ENCODE data around the gene KRTAP4-6. TPM values are rescaled to one million over a fixed set of nuclear protein-coding genes. Genes with fewer than 3 reads are reported as not detected.
"Not testable (repeated sequence)": the region's sequence is repeated elsewhere in the genome, so short reads cannot be mapped to it uniquely, and the experiment has no call there.

Gene KRTAP4-6
- total and polyA plus RNA-seq, 2 of the 13 experiments (the other 11 are each of a cell fraction or from before 2014, with no cell fraction given), result not detected

GRCh38 chr17:41139865-41140264 lies 479 bp downstream of the KRTAP4-6 start:
- H3K9me3 ChIP-seq (ENCODE audit: low read length), result peaks cover 43% of the 10 kb centered on the region
- DNase-seq (ENCODE audit: low spot score); H3K4me2 ChIP-seq (ENCODE audit: low read depth, low read length); CTCF ChIA-PET (ENCODE audit: low intra/inter-chr PET ratio, low total read pairs); POLR2A ChIA-PET; H4K20me1 ChIP-seq (ENCODE audit: insufficient read depth, low read length); H3K4me1 ChIP-seq (ENCODE audit: insufficient read depth, low read length); in situ Hi-C loops (cut with HindIII; ENCODE audit: extremely low pct_ligation_motif_present, low pct_unique_long_range_greater_than_20kb); intact Hi-C loops (cut with micrococcal nuclease; ENCODE audit: unreplicated experiment); H3K4me3 ChIP-seq (replicated peaks in 1 of 3; ENCODE audit: insufficient read depth in 1 of 3, low read depth in 2 of 3, low read length in 3 of 3); H3K9ac ChIP-seq (ENCODE audit: insufficient read depth, low read depth, low read length); BruUV-seq (replicated peaks); H3K79me2 ChIP-seq (ENCODE audit: insufficient read depth, low read length); H2AFZ ChIP-seq (ENCODE audit: low read length); FAIRE-seq; ATAC-seq; H3K27me3 ChIP-seq (ENCODE audit: control insufficient read depth in 1 of 2, insufficient read depth in 2 of 2, low read length in 2 of 2); H3K27ac ChIP-seq (ENCODE audit: extremely low read length, insufficient read depth, low read length); H3K36me3 ChIP-seq (replicated peaks in 1 of 2; ENCODE audit: control insufficient read depth in 1 of 2, insufficient read depth in 2 of 2, low read length in 2 of 2): not testable (repeated sequence)
- WGBS (ENCODE audit: low lambda C conversion rate), result 39% methylated on average over 11 of the region's 12 CpGs

GRCh38 chr17:41133880-41134735 lies 6.2 kb downstream of the KRTAP4-6 start:
- POLR2A ChIA-PET, result no interaction called here
- TF ChIP-seq MIER2 (CRISPR knock-in tag; IDR thresholded peaks at IDR 0.05) (no peak), IRX3 (CRISPR knock-in tag; IDR thresholded peaks at IDR 0.05; ENCODE audit: borderline replicate concordance, low read depth) (no peak), CCAR2 (optimal IDR thresholded peaks at IDR 0.05; ENCODE audit: low read depth, low read length) (no peak), ASH2L (IDR thresholded peaks at IDR 0.05; ENCODE audit: insufficient read length, low read depth, low read length) (no peak), TAF15 (IDR thresholded peaks at IDR 0.05; ENCODE audit: low read depth, low read length, poor library complexity, severe bottlenecking) (no peak), U2AF2 (IDR thresholded peaks at IDR 0.05; ENCODE audit: low read depth, low read length) (no peak), ZNF572 (CRISPR knock-in tag; IDR thresholded peaks at IDR 0.05) (no peak), USF2 (IDR thresholded peaks at IDR 0.05; ENCODE audit: low read depth, low read length) (no peak), USF2 (CRISPR knock-in tag; IDR thresholded peaks at IDR 0.05; ENCODE audit: borderline replicate concordance) (no peak), ZNF530 (CRISPR knock-in tag; IDR thresholded peaks at IDR 0.05; ENCODE audit: low read depth) (no peak), ZKSCAN1 (IDR thresholded peaks at IDR 0.05; ENCODE audit: low read length) (no peak), SYNCRIP (IDR thresholded peaks at IDR 0.05; ENCODE audit: insufficient read depth, low read depth, low read length) (no peak), ZNF260 (CRISPR knock-in tag; IDR thresholded peaks at IDR 0.05; ENCODE audit: borderline replicate concordance, low read depth) (no peak), ZNF652 (CRISPR knock-in tag; IDR thresholded peaks at IDR 0.05; ENCODE audit: borderline replicate concordance, low read depth) (no peak), ZNF878 (CRISPR knock-in tag; IDR thresholded peaks at IDR 0.05) (no peak)

More at GRCh38 chr17:41133880-41134735, 6.2 kb downstream of the KRTAP4-6 start:
- intact Hi-C loops (cut with micrococcal nuclease; ENCODE audit: unreplicated experiment), result no loop called here
- no peaks in the 10 kb centered on the region for H3K9me3 ChIP-seq (ENCODE audit: low read length)
- 0 out of 5 replicates have a peak, but pooled peaks cover 0 to 3% of the 10 kb centered on the region in 2 experiments for H3K27me3 ChIP-seq (ENCODE audit: control insufficient read depth in 1 of 2, insufficient read depth in 2 of 2, low read length in 2 of 2)
- no peak overlapping the region for H3K27ac ChIP-seq (ENCODE audit: extremely low read length, insufficient read depth, low read length)
- no peak overlapping the region for H2AFZ ChIP-seq (ENCODE audit: low read length)
- no peak overlapping the region for H3K4me3 ChIP-seq (replicated peaks in 1 of 3; ENCODE audit: insufficient read depth in 1 of 3, low read depth in 2 of 3, low read length in 3 of 3)
- H3K4me1 ChIP-seq (ENCODE audit: insufficient read depth, low read length), result no peaks in the 10 kb centered on the region
- DNase-seq (ENCODE audit: low spot score) (no peak), FAIRE-seq (no peak), ATAC-seq (no peak)
- no peak overlapping the region for H3K4me2 ChIP-seq (ENCODE audit: low read depth, low read length)
- CTCF ChIA-PET (ENCODE audit: low intra/inter-chr PET ratio, low total read pairs), result no interaction called here
- H4K20me1 ChIP-seq (ENCODE audit: insufficient read depth, low read length), result no peaks in the 10 kb centered on the region
- no TSS peak for BruUV-seq (replicated peaks)
- no peaks in the 10 kb centered on the region for H3K79me2 ChIP-seq (ENCODE audit: insufficient read depth, low read length)
- H3K36me3 ChIP-seq (replicated peaks in 1 of 2; ENCODE audit: control insufficient read depth in 1 of 2, insufficient read depth in 2 of 2, low read length in 2 of 2), result no peaks in the 10 kb centered on the region
- H3K9ac ChIP-seq (ENCODE audit: insufficient read depth, low read depth, low read length), result no peak overlapping the region
- in situ Hi-C loops (cut with HindIII; ENCODE audit: extremely low pct_ligation_motif_present, low pct_unique_long_range_greater_than_20kb), result no loop called here
- WGBS (ENCODE audit: low lambda C conversion rate), result 43% methylated on average over 2 of the region's 2 CpGs
